Colon (tissue), 2 donors: ENCODE results near the gene CHRNG.

Experiments used
- FAIRE-seq: peaks from 2 replicates; lab custom pipeline; 2012; peaks lifted over from hg19 to GRCh38; lab: Jason Lieb, UNC
- donor health status: control.
- donor health status: control.

CHRNG gene

DNA sequence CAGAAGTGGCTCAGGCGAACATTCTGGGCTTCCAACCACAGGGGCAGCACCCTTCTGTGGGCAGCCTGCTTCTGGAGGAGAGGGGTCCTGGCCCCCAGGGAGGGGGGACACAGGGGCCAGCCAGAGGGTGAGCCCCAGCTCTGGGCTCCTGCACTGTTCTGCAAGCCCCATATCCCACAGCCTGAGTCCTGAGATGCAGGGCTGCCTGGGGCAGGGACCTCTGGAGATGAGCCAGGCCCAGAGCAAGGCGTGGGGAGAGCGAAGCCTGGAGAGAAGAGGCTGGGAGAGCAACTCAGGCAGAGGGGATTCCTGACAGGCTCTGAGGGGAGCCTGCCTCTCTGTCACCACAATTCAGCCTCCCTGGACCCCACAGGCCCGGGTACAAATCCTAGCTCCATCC lies 32.8 kb upstream of the CHRNG start:
- FAIRE-seq = no peak

GRCh38 chr2:232508251-232508650 lies 31.2 kb upstream of the CHRNG start:
- FAIRE-seq = no peak

DNA sequence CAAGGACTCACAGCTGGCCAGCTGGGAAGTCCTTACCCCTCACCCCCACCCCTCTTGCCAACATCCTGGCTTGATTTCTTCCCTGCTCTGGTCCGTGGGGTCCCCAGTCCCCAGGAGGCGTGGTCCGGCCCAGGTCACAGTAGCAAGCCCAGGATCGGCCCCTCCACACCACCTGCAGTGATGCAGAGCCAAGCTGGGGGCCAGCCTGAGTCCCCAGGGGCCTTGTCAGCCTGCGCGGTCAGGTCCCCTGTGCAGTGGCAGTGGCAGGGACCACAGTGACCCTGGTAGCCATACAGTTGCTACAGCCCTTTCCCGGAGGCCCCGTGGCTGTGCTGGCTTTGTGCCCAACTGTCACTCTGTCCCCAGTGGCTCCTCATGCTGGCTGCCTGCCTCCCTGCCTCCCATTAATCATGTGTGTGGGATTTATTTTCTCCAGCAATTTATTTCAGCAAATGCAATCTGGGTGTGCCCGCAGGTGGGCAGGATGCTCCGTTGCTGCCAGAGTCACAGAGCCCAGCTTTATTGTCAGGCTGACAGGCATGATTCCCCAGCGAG lies 28.1 kb upstream of the CHRNG start:
- no peak for FAIRE-seq

GRCh38 chr2:232512602-232513001 lies 26.9 kb upstream of the CHRNG start:
- no peak for FAIRE-seq

DNA sequence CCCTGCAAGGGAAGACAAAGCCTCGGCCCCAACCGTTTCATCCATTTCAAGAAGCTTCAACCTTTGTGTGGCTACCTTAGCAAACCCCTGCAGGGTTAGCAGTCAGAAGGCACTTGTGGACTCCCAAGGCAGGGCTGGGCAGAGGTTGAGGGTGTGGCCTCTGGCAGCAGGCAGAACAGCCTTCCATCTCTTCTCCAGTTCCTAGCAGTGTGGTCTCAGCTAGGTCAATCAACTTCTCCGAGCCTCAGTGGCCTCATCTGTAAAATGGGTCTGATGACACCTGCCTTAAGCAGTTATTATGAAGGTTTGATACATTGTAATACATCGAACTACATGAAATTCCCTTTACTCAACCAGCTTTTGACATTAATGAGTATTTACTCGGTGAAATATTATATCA lies 26.1 kb upstream of the CHRNG start:
- FAIRE-seq = no peak

DNA sequence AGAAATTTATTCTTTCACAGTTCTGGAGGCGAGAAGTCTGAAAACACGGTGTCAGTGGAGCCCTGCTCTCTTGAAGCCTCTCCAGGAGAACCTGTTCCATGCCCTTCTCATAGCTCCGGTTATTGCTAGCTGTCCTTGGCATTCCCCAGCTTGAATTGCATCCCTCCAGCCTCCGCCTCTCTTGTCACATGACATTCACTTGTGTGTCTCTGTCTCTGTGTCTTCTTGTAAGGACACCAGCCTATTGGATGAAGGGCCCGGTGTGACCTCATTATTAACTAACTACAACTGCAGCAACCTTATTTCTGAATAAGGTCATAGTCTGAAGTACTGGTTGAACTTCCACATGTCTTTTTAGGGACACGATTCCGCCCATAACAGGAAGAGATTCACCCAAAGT lies 23.9 kb upstream of the CHRNG start:
- no peak for FAIRE-seq

GRCh38 chr2:232516551-232516950 lies 22.9 kb upstream of the CHRNG start:
- no peak for FAIRE-seq

- no peak for FAIRE-seq
Measured at GRCh38 chr2:232518844-232519243, 20.6 kb upstream of the CHRNG start.

- FAIRE-seq = no peak
Measured at GRCh38 chr2:232519581-232520438, 19.7 kb upstream of the CHRNG start, which contains the start of gene PRSS56. Gene PRSS56, plus strand, starts transcription at chr2:232520388. Its CDS starts 211 bp downstream, at chr2:232520599.

DNA sequence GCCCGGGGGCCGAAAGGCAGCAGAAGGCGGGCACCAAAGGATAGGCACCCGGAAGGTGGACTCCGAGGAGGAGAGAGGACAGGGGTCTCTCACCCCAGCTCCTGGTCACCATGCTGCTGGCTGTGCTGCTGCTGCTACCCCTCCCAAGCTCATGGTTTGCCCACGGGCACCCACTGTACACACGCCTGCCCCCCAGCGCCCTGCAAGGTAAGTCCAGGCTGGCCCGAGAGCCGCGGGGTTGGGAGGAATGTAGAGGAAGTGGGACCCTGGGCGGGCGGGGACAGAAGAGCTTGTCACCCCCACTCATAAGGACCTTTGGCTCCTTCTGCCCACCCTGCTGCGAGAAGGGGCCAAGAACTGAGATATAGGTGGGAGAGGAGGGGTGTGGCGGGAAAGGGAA lies 19.0 kb upstream of the CHRNG start:
- FAIRE-seq = no peak

DNA sequence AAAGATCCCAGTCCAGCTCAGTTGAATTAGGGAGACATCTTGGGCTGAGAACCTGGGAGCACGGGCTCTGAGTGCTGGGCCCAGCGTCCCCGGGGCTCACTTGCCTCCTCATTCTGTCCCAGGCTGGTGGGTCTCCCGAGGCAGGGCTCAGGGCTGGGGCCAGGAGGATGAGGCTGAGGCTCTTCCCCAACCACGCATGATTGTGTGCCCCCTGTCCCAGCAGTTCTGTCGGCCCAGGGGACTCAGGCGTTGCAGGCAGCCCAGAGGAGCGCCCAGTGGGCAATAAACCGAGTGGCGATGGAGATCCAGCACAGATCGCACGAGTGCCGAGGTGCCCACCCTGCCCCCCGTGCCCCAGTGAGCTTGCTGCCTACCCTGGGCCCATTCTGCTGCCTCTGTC lies 18.4 kb upstream of the CHRNG start:
- FAIRE-seq = no peak

DNA sequence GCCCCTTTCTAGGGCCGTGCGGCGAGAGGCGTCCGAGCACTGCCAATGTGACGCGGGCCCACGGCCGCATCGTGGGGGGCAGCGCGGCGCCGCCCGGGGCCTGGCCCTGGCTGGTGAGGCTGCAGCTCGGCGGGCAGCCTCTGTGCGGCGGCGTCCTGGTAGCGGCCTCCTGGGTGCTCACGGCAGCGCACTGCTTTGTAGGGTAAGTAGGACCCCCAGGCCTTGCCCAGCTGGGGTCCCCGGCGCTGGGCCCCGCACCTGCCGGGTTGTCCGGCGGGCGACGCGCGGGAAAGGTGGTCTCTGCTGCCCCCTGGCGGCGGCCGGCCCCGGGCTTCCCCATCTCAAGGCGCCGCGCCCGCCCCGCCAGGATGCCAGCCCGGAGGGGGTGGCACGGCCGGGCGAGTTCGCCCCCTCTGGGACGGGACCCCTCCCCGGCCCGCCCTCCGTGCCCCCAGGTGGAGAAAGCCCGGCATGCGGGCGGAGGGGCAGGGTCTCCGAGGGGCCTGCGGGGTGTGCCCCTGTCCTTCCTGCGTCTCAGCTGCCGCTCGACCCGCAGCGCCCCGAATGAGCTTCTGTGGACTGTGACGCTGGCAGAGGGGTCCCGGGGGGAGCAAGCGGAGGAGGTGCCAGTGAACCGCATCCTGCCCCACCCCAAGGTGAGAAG lies 17.4 kb upstream of the CHRNG start:
- no peak for FAIRE-seq

DNA sequence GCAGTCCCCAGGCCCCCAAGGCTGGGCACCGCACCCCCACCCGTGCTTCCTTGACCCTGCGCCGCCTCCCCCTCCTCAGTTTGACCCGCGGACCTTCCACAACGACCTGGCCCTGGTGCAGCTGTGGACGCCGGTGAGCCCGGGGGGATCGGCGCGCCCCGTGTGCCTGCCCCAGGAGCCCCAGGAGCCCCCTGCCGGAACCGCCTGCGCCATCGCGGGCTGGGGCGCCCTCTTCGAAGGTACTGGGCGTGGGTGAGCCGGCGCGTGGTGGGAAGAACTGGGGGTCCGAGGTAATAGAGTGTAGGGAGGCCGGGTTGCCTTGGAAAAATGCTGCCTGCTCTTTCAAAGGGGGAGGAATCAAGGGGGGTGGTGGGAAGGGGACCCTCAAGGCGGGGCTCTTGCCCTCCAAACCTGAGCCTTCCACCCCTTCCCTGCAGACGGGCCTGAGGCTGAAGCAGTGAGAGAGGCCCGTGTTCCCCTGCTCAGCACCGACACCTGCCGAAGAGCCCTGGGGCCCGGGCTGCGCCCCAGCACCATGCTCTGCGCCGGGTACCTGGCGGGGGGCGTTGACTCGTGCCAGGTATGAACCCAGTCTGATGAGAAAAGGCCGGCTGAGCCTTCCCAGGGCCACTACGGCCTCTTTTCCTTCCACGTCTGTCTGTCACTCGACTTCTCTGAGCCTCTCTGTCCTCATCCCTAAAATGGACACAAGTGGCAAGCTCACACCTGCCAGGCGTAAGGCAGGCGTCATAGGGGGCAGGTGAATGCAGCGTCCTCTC lies 16.7 kb upstream of the CHRNG start:
- FAIRE-seq = no peak

- no peak for FAIRE-seq
Measured at GRCh38 chr2:232523402-232523681, 16.1 kb upstream of the CHRNG start.

GRCh38 chr2:232523682-232524597 lies 15.6 kb upstream of the CHRNG start:
- FAIRE-seq = no peak

- no peak for FAIRE-seq
Measured at GRCh38 chr2:232524771-232525170, 14.7 kb upstream of the CHRNG start.

GRCh38 chr2:232525199-232525598 lies 14.3 kb upstream of the CHRNG start:
- FAIRE-seq = no peak

DNA sequence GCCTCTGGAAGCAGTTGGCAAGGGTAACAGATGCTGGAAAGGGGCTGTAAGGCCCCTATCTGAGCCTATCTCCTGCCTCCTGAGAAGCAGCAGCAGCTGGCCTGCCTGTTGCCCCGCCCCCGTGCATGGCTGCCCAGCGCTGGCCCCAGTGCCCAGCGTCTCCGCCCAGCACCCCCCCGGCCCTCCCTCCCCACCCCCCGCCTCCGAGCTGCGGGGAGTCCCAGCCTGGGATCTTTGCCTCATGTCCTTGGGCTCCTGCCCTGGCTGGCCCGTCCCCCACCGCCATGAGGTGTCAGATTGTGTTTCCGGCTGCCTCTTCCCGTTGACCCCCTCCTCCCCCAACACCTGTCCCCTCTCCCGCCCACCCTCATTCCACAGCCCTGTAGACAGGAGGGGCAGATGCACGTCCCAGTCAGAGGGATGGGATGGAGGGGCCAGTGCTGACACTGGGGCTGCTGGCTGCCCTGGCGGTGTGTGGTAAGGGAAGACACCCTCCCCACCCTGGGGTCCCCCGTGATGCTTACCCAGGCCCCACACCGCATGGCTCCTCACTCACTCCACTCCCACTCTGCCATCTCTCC lies 13.6 kb upstream of the CHRNG start, which contains the start of gene CHRND:
Gene CHRND, plus strand, starts transcription at position 370 of the 581 bp plus-strand sequence. Its CDS starts 56 bp downstream, at position 426.
- no peak for FAIRE-seq

- no peak for FAIRE-seq
Measured at GRCh38 chr2:232526372-232526941, 13.0 kb upstream of the CHRNG start.

DNA sequence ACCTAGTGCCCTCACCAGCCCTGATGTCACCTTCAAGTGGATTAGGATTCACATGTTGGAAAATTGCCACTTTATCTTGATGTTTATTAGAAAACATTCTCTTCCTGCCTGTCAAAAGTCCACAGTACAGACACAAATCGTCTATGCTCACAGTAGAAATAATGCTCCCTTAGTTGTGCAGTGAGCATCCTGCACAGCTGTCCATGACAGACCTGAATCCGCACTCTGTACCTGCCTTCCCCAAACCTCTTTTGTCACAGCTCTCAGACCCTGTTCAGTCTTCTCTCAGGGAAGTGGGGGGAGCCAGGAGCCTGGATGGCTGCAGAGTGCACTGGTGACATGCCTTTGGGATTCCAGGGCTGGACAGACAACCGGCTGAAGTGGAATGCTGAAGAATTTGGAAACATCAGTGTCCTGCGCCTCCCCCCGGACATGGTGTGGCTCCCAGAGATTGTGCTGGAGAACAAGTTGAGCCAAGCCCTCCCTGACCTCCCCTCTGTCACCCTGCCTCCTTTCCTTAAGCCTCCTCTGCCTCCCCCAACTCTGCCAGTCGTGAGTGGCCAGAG lies 11.5 kb upstream of the CHRNG start:
- no peak for FAIRE-seq
